Thoracic aorta endothelial cell (primary cell): Measurements from ENCODE around the gene KCNJ8. TPM values are rescaled to one million over a fixed set of nuclear protein-coding genes. Genes with fewer than 3 reads are reported as not detected.

Source experiments
- total RNA-seq: library from RNA; depleted of rRNA; stranded (reverse); fragments of >200 nt; gene quantifications from 2 replicates; pipeline ENCODE4 v1.2.3, GENCODE V29; 2012

Gene KCNJ8
- total RNA-seq, result not detected in 2 replicates

DNA sequence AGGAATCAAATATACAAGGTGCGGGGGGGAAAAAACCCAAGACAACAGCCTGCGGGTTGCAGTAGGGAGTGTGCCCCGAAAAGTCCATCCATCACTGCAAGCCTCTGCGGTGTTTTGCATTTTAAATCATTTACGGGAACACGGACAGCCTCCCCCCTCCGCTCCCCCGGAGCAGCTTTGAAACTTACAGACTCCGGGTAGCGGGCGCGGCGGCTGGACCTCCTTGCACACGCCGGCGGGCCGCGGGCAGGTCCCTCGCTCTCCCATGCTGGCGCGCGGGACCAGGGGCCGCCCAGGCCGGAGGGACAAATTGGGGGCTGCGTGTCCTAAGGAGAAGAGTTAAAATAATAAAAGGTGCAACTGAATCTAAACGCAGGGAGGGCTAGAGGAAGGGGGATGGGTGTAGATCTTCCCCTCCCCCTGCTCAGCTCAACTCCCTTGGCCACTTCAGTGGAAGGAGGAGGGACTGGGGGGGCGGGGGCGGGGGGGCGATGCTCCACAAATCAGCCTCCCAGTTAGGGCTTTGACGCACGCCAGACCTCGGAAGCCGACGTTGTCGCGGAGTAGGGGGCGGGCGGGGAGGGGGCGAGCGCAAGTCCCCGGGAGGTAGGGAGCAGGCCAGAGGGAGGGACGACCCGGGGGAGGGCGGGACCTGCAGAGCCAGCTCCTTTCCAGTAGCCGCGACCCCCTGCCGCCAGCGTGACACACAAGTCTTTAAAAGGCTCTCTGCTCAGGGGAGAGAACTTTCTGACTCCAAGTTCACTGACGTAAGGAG is at the start of gene KCNJ8:
TSS of gene KCNJ8 (minus strand) at position 349 of the 775 bp plus-strand sequence. CDS start 1,090 bp downstream, outside the sequence.

Other genes with a start within 250 kb of the KCNJ8 start
- gene SPX, start 248.4 kb downstream of the KCNJ8 start, total RNA-seq, result under 0.01 and 1.3 TPM in 2 replicates
- not detected in 2 replicates for gene GYS2, start 169.9 kb downstream of the KCNJ8 start, total RNA-seq
- 788 and 849 TPM in 2 replicates for gene LDHB, start 116.9 kb downstream of the KCNJ8 start, total RNA-seq
- gene ABCC9, start 166.7 kb upstream of the KCNJ8 start, total RNA-seq, result under 0.01 and 0.07 TPM in 2 replicates